Kidney capillary endothelial cell (primary cell): ENCODE results near the gene SPIRE2.
A peak's percentile ranks its signal among the peaks of the same experiment; 100 is the strongest.
"Not testable (repeated sequence)": the region's sequence is repeated elsewhere in the genome, so short reads cannot be mapped to it uniquely, and the experiment has no call there.

ENCODE experiments used
- DNase-seq: peaks from one replicate; pipeline ENCODE4 v3.0.0-alpha.2; 2018; ENCODE audit warnings: low spot score

Gene SPIRE2

GRCh38 chr16:89898201-89898967, 70.1 kb downstream of the SPIRE2 start:
- DNase-seq, result no peak

DNA sequence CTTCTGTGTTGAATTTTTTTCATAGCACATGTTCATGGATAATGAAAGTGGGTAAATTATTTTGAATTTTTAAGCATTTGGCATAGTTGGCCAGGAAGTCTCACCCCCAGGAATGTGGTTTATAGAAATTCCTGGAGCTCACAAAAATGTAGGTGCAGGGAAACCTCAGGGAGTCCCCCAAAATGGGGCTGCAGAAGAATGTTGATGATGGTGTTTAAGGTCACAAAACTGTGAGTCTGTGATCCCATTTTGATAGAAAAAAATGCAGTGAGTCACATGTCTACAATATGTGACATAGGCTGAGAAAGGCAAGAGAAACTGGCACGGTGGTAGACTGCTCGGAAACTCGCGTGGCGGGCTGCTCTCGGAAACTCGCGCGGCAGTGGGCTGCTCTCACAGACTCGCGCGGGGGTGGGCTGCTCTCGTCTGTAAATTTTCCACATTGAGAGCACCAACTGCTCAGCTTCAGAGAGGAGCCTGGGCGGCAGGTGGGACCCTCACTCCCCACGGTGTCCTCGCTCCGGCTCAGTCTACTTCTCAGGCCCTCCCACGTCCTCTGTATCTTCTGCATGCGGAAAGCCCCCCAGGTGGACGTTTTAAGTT, 71.7 kb downstream of the SPIRE2 start:
- DNase-seq, result no peak

GRCh38 chr16:89900885-89901284, 72.6 kb downstream of the SPIRE2 start:
- no peak for DNase-seq

DNA sequence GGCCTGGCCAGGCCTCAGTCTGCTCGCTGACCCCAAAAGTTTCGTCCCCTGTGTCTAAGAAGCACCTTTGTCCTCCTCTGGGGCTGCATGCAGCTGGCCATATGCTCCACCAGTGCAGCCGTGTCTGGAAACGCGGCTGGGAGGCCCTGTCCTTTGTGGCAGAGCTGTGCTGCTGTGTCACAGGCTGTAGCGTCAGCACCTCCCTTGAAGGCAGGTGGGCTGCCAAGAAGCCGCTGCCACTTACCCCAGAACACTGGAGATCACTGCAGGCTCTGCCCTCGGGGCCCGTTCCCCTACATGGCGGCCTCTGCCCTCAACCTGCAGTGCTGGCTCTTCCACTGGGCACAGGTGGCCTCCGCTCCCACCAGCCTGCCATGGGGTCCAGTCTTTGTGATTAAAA, 74.7 kb downstream of the SPIRE2 start:
- DNase-seq, result no peak

GRCh38 chr16:89903908-89904515, 75.7 kb downstream of the SPIRE2 start:
- no peak for DNase-seq

- no peak for DNase-seq
Observed at GRCh38 chr16:89904606-89905510, 76.6 kb downstream of the SPIRE2 start.

DNA sequence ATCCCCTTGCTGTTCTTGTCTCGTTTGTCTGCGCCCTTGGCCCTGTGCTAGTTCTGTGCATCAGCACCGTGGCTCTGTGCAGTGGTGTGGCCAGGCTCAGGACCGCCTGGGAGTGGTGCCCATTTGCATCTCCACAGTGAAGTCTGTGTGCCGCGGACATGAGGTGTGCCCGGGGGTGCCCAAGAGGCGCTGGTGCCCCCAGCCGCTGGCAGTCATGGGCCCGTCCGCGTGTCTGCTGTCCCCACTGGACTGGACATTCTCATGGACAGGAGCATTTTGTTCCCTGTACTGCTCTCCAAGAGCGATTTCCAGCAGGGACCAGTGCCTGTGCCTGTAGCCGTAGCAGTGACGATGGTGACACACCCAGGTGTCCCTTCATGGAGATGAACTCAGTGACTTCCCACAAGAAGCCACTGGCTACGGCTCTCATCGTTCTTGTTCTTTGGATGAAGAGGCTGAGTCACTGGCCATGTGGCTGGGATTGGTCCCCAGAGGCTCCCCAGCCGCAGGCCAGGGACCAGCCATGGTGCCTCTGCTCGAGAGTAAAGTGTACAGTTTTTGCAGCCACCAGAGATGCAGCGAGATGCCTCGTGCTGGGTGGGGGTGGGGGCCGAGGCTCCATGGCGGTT, 77.3 kb downstream of the SPIRE2 start:
- DNase-seq, result no peak

GRCh38 chr16:89906140-89907025, 78.1 kb downstream of the SPIRE2 start:
- DNase-seq, result no peak

DNA sequence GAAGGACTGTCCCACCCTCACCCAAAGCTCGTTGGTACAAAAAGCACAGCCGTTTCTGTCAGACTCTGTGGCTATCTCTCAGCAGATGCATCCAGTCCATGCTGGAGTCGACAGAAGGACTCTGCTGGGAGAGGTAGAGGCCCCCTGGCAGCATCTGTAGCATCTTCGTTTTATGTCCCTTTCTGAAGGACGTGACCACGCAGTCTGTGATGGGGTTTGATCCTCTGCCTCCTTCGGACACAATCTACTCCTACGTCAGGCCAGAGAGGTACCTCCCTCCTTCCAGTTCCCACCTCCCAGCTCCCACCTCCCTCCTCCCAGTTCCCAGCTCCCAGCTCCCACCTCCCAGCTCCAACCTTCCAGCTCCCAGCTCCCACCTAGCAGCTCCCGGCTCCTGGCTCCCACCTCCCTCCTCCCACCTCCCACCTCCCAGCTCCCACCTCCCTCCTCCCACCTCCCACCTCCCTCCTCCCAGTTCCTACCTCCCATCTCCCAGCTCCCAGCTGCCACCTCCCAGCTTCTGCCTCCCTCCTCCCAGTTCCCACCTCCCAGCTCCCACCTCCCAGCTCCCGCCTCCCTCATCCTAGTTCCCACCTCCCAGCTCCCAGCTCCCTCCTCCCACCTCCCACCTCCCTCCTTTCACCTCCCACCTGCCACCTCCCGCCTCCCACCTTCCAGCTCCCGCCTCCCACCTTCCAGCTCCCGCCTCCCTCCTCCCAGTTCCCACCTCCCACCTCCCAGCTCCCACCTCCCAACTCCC, 79.0 kb downstream of the SPIRE2 start:
- DNase-seq, result no peak

DNA sequence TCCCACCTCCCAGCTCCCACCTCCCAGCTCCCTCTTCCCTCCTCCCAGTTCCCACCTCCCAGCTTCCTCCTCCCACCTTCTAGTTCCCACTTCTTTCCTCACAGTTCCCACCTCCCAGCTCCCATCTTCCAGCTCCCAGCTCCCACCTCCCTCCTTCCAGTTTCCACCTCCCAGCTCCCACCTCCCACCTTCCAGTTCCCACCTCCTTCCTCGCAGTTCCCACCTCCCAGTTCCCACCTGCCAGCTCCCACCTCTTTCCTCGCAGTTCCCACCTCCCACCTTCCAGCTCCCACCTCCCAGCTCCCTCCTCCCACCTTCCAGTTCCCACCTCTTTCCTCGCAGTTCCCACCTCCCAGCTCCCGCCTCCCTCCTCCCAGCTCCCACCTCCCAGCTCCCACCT, 80.0 kb downstream of the SPIRE2 start:
- DNase-seq, result no peak

GRCh38 chr16:89909777-89910716, 81.8 kb downstream of the SPIRE2 start:
- peak; percentile 74 for DNase-seq

GRCh38 chr16:89910717-89911354, 82.6 kb downstream of the SPIRE2 start:
- DNase-seq, result no peak

GRCh38 chr16:89911375-89911774, 83.1 kb downstream of the SPIRE2 start:
- no peak for DNase-seq

DNA sequence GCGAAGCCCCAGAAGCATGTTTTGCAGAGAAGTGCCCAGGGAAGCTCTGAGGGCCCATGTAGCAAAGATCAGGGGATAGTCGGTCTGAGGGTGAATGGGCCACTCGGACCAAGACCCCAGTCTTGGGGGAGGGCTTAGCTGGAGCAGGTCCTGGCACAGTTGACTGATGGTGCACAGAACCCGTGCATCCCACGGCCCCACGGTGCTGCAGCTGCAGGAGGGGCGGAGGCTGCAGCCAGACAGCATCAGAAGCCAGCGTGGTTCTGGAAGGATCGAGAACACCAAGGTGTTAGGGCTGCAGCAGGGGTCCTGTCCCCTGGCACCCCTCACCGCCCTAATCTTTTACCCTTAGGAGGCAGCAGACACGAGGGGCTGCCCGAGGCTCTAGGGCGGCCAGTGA, 83.9 kb downstream of the SPIRE2 start:
- DNase-seq, result no peak

DNA sequence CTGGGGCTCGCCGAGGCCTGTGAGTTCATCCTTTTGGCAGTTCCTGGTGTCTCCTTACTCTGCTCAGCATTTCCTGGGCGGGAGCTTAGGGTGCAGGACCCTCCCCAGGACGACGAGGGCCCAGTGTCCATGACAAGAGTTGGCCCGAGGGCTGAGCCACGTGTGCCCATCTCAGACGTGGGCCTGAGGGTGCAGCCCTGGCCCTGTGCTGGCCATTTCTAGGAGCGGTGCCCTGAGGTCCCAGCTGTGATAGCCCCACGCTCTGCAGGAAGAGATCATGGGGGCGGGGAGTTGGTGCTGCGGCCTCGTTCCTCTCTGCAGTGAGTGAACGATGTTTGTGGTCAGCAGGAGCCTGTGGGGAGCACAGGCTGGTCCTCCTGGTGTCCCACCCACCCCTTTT, 84.4 kb downstream of the SPIRE2 start:
- DNase-seq, result no peak

- DNase-seq, result no peak
Observed at GRCh38 chr16:89913408-89914387, 85.4 kb downstream of the SPIRE2 start.

- not testable (repeated sequence) for DNase-seq
Observed at GRCh38 chr16:89914642-89915285, 86.5 kb downstream of the SPIRE2 start.
